CD4-positive, alpha-beta T cell treated with Interleukin-1 beta for 1 hour (primary cell): ENCODE data around the gene CUX1.
"Not testable (repeated sequence)": the region's sequence is repeated elsewhere in the genome, so short reads cannot be mapped to it uniquely, and the experiment has no call there.

Source experiments
- DNase-seq, 2 donors: peaks; one replicate each; pipeline ENCODE4 v3.0.0-alpha.2; 2020 to 2022

CUX1 gene

DNA sequence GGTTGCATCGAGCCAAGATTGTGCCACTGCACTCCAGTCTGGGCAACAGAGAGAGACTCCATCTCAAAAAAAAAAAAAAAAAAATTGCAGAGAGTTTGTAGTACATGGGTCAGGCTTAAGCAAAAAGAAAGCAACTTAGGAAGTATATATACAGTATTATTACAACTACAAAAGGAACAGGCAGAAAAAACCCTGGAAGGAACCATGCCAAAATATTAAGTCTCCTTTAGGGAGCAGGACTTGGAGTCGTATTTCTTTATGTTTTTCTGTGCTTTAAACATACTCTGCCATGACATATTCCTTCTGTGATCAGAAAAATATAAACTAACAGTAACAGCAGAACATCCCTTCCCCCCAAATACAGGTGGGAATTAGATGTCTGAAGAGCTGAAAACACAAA lies 144.4 kb downstream of the CUX1 start:
- no peak for DNase-seq

GRCh38 chr7:101963693-101964092 lies 146.3 kb downstream of the CUX1 start:
- no peak for DNase-seq

GRCh38 chr7:101964680-101965452 lies 147.4 kb downstream of the CUX1 start:
- no peak for DNase-seq

GRCh38 chr7:101968720-101969466 lies 151.5 kb downstream of the CUX1 start:
- DNase-seq, result no peak

GRCh38 chr7:101969997-101970585 lies 152.7 kb downstream of the CUX1 start:
- DNase-seq, result no peak

DNA sequence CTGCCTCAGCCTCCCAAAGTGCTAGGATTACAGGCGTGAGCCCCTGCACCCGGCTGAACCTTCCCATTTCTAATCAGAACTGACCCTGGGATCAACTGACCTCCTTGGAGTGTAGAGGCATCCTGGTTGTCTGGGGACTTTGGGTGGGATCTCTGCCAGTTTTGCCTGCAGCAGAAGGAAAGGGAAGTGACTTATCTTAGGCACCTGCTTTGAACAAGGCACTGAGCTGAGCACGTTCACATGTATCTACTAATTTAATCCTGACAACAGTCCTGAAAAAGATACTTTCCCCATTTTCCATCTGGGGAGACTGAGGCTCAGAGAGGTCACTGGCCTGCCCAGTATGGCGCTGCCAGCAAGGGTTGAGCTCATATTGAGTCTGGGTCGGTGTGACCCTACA lies 153.4 kb downstream of the CUX1 start:
- DNase-seq, result no peak

- no peak for DNase-seq
Observed at GRCh38 chr7:101971457-101971856, 154.0 kb downstream of the CUX1 start.

DNA sequence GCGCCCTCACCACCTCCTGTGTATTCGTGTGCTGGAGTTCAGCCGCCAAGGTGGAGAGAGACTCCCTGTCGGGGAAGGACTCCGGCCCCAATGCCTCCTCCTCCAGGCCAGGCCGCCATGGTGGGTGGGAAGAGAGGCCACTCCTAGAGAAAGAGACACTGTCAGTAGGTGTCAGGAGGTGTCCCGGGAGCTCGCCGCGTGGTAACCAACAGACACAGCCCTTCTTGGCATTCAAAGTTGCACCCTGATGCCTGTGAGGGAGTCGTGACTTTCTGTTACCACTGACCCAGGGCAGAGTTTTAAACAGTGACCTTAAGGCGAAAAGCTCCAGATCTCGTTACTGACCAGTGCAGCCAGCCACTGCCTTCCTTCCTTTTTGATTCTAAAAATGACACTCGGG lies 155.2 kb downstream of the CUX1 start:
- no peak for DNase-seq

DNA sequence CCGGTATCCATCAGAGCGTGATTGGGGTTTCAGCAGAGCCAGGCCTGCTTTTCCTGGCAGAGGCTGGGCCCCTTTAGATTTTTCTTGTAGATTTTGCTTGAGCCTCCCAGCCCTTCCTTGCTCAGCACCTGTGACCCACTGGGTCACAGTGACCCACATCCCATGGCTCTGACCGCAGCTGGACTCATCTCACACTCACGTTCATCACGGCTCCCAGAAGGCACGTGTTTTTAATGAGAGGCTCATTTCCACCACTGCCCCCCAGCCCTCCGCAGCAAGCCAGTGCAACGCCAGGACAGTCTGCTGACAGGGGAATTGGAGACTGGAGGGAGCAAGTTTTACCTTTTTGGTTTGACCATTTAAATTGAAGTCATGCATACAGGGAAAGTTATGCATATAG lies 155.7 kb downstream of the CUX1 start:
- DNase-seq, result no peak

GRCh38 chr7:101974393-101974792 lies 157.0 kb downstream of the CUX1 start:
- DNase-seq, result no peak

- no peak for DNase-seq
Observed at GRCh38 chr7:101975046-101975445, 157.6 kb downstream of the CUX1 start.

- DNase-seq, result no peak
Observed at GRCh38 chr7:101976411-101976810, 159.0 kb downstream of the CUX1 start.

DNA sequence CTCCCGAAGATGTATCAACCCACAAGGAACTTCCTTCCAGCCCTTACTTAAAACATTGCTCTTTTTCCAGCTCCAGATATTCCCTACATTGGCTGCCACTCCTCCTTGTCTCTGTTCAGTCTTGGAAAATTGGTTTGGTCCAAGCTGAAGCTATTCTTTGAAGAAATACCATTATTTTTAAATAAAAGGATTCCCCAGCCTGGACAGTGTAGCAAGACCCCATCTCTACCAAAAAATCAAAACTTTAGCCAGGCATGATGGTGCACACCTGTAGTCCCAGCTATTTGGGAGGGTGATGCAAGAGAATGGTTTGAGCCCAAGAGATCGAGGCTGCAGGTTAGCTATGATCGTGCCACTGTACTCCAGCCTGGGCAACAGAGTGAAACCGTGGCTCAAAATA lies 159.8 kb downstream of the CUX1 start:
- DNase-seq, result no peak

GRCh38 chr7:101978683-101979082 lies 161.3 kb downstream of the CUX1 start:
- no peak for DNase-seq

GRCh38 chr7:101983147-101983811 lies 165.9 kb downstream of the CUX1 start:
- no peak for DNase-seq

DNA sequence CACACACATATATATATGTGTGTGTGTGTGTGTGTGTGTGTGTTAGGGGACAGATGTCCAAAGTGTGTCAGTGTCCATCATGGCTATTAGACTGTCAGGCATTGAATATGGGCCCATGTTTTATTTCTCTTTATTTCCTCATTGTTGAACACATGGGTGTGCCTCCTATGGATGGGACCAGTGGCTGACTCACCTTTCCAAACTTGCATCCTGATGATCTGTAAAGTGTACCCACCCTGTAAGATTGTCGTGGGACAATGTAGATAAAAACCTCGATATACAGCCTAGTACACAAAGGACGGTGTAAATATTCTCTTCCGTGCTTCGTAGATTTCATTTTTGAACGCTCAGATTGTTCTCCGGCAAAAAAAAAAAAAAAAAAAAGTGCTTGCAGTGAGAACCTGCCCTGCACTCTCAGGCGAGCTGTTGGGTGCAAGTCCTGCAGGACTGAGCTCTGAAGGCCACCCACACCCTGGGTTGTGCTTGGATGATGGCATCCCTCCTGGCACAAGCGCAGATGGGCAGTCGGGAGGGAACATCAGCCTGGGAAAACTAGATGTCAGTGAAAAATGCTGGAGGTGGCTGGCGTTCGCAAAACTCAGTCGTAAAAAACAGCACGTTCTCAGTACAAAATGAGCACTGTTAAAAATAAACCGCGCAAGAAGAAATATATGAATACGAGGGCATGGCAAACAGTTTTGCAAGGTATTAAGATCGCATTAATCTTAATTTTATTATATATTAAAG lies 166.9 kb downstream of the CUX1 start:
- DNase-seq, result no peak

GRCh38 chr7:101985057-101985902 lies 167.9 kb downstream of the CUX1 start:
- DNase-seq, result no peak

GRCh38 chr7:101985903-101986734 lies 168.7 kb downstream of the CUX1 start:
- DNase-seq, result no peak

DNA sequence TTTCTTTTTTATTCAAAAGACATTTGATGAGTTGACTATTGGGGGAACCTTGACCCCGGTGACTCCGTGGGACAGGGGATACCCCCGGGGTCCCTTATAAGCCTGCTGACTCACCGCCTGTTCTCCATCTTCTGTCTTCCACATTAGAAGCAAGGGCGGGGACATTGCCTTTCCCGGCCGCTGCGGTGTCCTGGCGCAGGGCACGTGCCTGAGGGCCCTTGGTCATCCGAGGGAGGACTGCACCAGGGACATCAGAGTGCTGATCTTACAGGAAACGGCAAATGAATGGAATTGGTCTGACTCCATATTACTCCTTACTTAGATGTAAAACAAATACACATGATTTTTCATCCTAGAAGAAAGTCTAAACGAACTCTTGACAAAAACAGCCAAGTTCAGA lies 170.1 kb downstream of the CUX1 start:
- DNase-seq, result no peak

- not testable (repeated sequence) for DNase-seq
Observed at GRCh38 chr7:101988060-101988459, 170.6 kb downstream of the CUX1 start.

DNA sequence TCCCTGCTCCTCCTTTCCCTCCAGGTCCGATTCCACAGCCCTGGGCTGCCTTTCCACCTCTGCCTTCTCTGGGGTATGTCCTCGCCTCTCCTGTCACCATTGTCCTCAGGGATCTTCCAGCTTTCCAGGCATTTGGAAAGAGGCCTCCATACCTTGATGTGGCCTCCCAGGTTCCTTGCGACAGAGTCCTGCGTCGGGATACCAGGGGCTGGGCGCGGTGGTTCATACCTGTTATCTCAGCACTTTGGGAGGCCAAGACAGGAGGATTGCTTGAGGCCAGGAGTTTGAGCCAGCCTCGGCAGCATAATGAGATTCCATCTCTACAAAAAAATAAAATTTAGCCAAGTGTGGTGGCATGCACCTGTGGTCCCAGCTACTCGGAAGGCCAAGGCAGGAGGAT lies 171.1 kb downstream of the CUX1 start:
- no peak for DNase-seq
